Activated CD4-positive, alpha-beta T cell treated with anti-CD3 and anti-CD28 coated beads, Interleukin-2, amount 10 ng/mL, durations not matched to agents 7 days and 5 days (primary cell): ENCODE results near the gene ZNF384. TPM values are rescaled to one million over a fixed set of nuclear protein-coding genes. Genes with fewer than 3 reads are reported as not detected.

Source experiments
- CTCF ChIA-PET: fragments of 350-600 bp; sonication (Branson Sonifier 250); formaldehyde crosslinking; loops from one replicate; lab custom pipeline; 2021; ENCODE audit warnings: antibody characterized with exemption; lab: Charles Lee
- POLR2A ChIA-PET: fragments of 350-600 bp; sonication (Branson Sonifier 250); formaldehyde crosslinking; loops from one replicate; lab custom pipeline; 2021; ENCODE audit warnings: antibody characterized with exemption; lab: Charles Lee
- DNase-seq: peaks from one replicate; pipeline ENCODE4 v3.0.0-alpha.2; 2020
- H3K27ac Mint-ChIP-seq: one replicate; pipeline ENCODE4 v1.8.0; 2021; ENCODE audit warnings: mild to moderate bottlenecking, moderate library complexity, mixed read lengths
- H3K27me3 Mint-ChIP-seq: one replicate; pipeline ENCODE4 v1.8.0; 2021; ENCODE audit warnings: mixed read lengths
- H3K36me3 Mint-ChIP-seq: one replicate; pipeline ENCODE4 v1.8.0; 2021; ENCODE audit warnings: low read depth, mixed read lengths
- H3K4me1 Mint-ChIP-seq: one replicate; pipeline ENCODE4 v1.8.0; 2021; ENCODE audit warnings: mixed read lengths
- H3K4me3 Mint-ChIP-seq: one replicate; pipeline ENCODE4 v1.8.0; 2021; ENCODE audit warnings: mild to moderate bottlenecking, moderate library complexity, mixed read lengths
- H3K9me3 Mint-ChIP-seq: one replicate; pipeline ENCODE4 v1.8.0; 2021; ENCODE audit warnings: mixed read lengths
- total RNA-seq, 2 experiments: library from RNA; stranded (reverse); gene quantifications; one replicate each; pipeline ENCODE4 v1.2.3, GENCODE V29; 2021

Gene ZNF384
- total RNA-seq, 2 experiments from 2014 or later = 90.9 to 95.4 TPM

- Mint-ChIP-seq H3K9me3 (no peaks in the 10 kb centered on the region), H3K36me3 (peaks cover 78% of the 10 kb centered on the region), H3K27me3 (no peaks in the 10 kb centered on the region), H3K27ac (peak overlapping the region; percentile 38), H3K4me1 (no peaks in the 10 kb centered on the region), H3K4me3 (no peak overlapping the region)
- ChIA-PET POLR2A (no interaction called here), CTCF (interaction anchor here (0.7 kb wide), 1 partner anchor 51 kb away, joined by 3 read pairs; no protein-coding TSS in a partner anchor)
- no peak for DNase-seq
Measured at GRCh38 chr12:6672143-6672542, 17.0 kb downstream of the ZNF384 start.

GRCh38 chr12:6667559-6668210, 21.5 kb downstream of the ZNF384 start:
- ChIA-PET CTCF (interaction anchor here (1.0 to 1.2 kb wide), 2 partner anchors 10 to 12 kb away, joined by 3 to 4 read pairs; no protein-coding TSS in a partner anchor), POLR2A (no interaction called here)
- DNase-seq = no peak
- H3K4me1 Mint-ChIP-seq = peaks cover 21% of the 10 kb centered on the region
- no peak overlapping the region for H3K27ac Mint-ChIP-seq
- peaks cover 71% of the 10 kb centered on the region for H3K36me3 Mint-ChIP-seq
- H3K27me3 Mint-ChIP-seq = no peaks in the 10 kb centered on the region
- H3K4me3 Mint-ChIP-seq = no peak overlapping the region
- H3K9me3 Mint-ChIP-seq = peaks cover 3% of the 10 kb centered on the region

DNA sequence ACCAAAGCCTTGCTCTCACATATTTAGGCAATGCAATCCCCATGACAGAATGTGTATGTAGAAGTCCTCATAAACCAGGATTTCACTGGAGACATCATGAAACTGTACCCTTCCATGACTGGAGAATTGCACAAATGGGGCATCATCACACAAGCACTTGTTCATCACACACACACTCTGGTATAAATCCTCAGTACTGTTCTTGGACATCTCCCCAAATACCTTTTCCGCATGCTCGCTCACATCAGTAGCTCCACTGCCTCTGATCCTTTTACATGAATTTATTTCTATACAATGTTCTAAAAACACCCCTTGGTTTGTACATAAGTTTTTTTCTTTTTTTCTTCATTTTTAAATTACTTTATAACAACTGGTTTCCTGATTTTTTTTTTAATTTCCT, 23.0 kb downstream of the ZNF384 start:
- Mint-ChIP-seq H3K27ac (no peak overlapping the region), H3K4me3 (no peak overlapping the region), H3K4me1 (peaks cover 30% of the 10 kb centered on the region), H3K36me3 (peaks cover 57% of the 10 kb centered on the region), H3K9me3 (peaks cover 3% of the 10 kb centered on the region), H3K27me3 (no peaks in the 10 kb centered on the region)
- POLR2A ChIA-PET = no interaction called here
- DNase-seq = no peak
- CTCF ChIA-PET = interaction anchor here (0.6 to 1.4 kb wide), 3 partner anchors 18 to 303 kb away, joined by 3 to 5 read pairs (median 4); partner anchors contain the start of gene ZNF384

- Mint-ChIP-seq H3K36me3 (peaks cover 46% of the 10 kb centered on the region), H3K27ac (peak overlapping the region; percentile 98), H3K27me3 (no peaks in the 10 kb centered on the region), H3K4me1 (peaks cover 31% of the 10 kb centered on the region), H3K9me3 (peaks cover 3% of the 10 kb centered on the region), H3K4me3 (no peak overlapping the region)
- ChIA-PET CTCF (interaction anchor here (0.6 to 1.4 kb wide), 2 partner anchors 24 to 107 kb away, joined by 3 to 5 read pairs; partner anchors contain the start of gene ZNF384), POLR2A (no interaction called here)
- no peak for DNase-seq
Measured at GRCh38 chr12:6664902-6665301, 24.3 kb downstream of the ZNF384 start.

DNA sequence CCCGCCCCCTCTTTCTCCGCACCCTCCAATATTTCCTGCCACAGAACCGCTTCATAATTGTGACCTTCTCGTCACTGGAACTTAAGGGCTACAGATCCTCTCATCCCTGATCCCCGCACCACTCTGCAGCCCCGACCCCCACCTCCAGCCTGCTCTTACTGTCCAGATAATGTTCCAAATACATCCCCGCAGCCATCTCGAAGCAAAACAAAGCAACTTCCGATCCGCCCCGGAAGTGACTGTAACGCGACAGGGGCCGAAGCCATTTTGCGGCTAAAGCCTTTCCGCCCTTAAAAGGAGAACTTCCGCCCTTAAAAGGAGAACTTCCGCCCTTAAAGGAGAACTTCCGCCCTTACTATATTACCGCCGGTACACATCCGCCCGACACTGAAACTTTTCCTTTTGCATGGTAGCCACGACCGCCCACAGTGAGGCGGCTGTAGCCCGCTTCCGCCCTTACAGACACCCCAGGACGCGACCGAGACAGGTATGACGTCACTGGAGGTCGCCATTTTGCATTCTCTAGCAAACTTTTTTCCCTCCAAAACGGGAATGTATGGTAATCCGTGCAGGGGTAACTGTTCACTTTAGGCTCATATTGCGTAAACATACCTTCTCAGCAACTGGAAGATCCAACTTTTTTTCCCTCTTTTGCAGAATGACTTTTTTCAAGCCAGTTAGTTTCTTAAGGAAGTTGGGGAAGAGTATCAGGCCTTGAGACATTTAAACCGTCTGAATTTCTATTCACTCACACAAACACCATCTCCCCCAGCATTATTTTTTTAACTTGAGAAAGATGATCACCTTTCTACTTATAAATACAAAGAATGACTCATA, 26.1 kb downstream of the ZNF384 start, which contains the start of gene ING4:
Gene ING4, minus strand, starts transcription at position 214 of the 837 bp plus-strand sequence. Its CDS starts 18 bp downstream, at position 196.
- H3K4me1 Mint-ChIP-seq = peaks cover 36% of the 10 kb centered on the region
- POLR2A ChIA-PET = no interaction called here
- peaks cover 3% of the 10 kb centered on the region for H3K9me3 Mint-ChIP-seq
- no peaks in the 10 kb centered on the region for H3K27me3 Mint-ChIP-seq
- peak; percentile 98 for DNase-seq
- H3K27ac Mint-ChIP-seq = peak within 1 kb of the TSS; percentile 98
- H3K36me3 Mint-ChIP-seq = peaks cover 39% of the 10 kb centered on the region
- CTCF ChIA-PET = interaction anchor here (0.5 to 1.2 kb wide), 3 partner anchors 10 to 206 kb away, joined by 4 to 5 read pairs (median 4); no protein-coding TSS in a partner anchor
- peak within 1 kb of the TSS; percentile 99 for H3K4me3 Mint-ChIP-seq

DNA sequence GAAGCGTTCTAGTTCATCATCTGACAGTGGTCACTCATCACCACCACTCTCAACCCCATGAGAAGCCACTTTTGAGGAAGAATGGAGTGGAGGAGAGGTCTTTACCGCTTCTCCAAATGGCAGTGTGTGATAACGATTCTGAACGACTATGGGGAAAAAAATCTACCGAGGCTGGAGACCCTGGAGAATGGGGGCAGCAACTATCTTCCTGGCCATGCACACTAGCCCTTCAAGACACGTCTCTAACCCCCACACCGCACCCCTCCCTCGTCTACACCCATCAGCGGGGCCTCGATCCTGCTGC, 26.6 kb downstream of the ZNF384 start:
- Mint-ChIP-seq H3K4me3 (peak overlapping the region; percentile 99), H3K27ac (peak overlapping the region; percentile 98), H3K36me3 (peaks cover 34% of the 10 kb centered on the region), H3K4me1 (peaks cover 36% of the 10 kb centered on the region), H3K9me3 (peaks cover 3% of the 10 kb centered on the region), H3K27me3 (no peaks in the 10 kb centered on the region)
- POLR2A ChIA-PET = no interaction called here
- CTCF ChIA-PET = no interaction called here
- no peak for DNase-seq

DNA sequence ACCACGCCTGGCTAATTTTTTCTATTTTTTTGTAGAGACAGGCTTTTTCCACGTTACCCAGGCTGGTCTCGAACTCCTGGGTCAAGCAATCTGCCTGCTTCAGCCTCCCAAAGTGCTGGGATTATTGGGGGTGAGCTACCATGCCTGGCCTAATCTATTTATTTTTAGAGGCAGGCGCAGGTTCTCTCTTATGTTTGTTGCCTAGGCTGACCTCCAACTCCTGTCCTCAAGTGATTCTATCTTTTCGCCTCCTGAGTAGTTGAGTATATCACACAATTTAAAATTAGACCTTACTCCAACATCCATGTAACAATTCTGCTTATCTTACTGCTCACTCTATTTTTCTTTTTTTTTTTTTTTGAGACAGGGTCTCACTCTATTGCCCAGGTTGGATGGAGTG, 35.2 kb downstream of the ZNF384 start:
- H3K36me3 Mint-ChIP-seq = peaks cover 31% of the 10 kb centered on the region
- CTCF ChIA-PET = no interaction called here
- no peak overlapping the region for H3K27ac Mint-ChIP-seq

GRCh38 chr12:6653342-6653741, 35.8 kb downstream of the ZNF384 start:
- no peak for DNase-seq
- no peak overlapping the region for H3K4me3 Mint-ChIP-seq
- no peaks in the 10 kb centered on the region for H3K4me1 Mint-ChIP-seq
- H3K9me3 Mint-ChIP-seq = no peaks in the 10 kb centered on the region
- H3K27ac Mint-ChIP-seq = peak overlapping the region; percentile 41
- CTCF ChIA-PET = no interaction called here
- POLR2A ChIA-PET = no interaction called here
- peaks cover 30% of the 10 kb centered on the region for H3K36me3 Mint-ChIP-seq
- H3K27me3 Mint-ChIP-seq = no peaks in the 10 kb centered on the region

More for the DNA sequence above, 35.2 kb downstream of the ZNF384 start:
- Mint-ChIP-seq H3K27me3 (no peaks in the 10 kb centered on the region), H3K9me3 (no peaks in the 10 kb centered on the region), H3K4me3 (no peak overlapping the region), H3K4me1 (peaks cover 4% of the 10 kb centered on the region)
- POLR2A ChIA-PET = no interaction called here
- DNase-seq = no peak

GRCh38 chr12:6652391-6652790, 36.8 kb downstream of the ZNF384 start:
- Mint-ChIP-seq H3K9me3 (no peaks in the 10 kb centered on the region), H3K4me1 (no peaks in the 10 kb centered on the region), H3K27ac (no peak overlapping the region), H3K4me3 (no peak overlapping the region), H3K27me3 (no peaks in the 10 kb centered on the region), H3K36me3 (peaks cover 34% of the 10 kb centered on the region)
- DNase-seq = no peak
- ChIA-PET POLR2A (no interaction called here), CTCF (interaction anchor here (1.1 kb wide), 1 partner anchor 8 kb away, joined by 3 read pairs; no protein-coding TSS in a partner anchor)

- Mint-ChIP-seq H3K9me3 (no peaks in the 10 kb centered on the region), H3K27me3 (no peaks in the 10 kb centered on the region), H3K4me1 (peaks cover 8% of the 10 kb centered on the region), H3K4me3 (no peak overlapping the region), H3K27ac (no peak overlapping the region), H3K36me3 (peaks cover 42% of the 10 kb centered on the region)
- CTCF ChIA-PET = no interaction called here
- POLR2A ChIA-PET = no interaction called here
- DNase-seq = no peak
Measured at GRCh38 chr12:6650832-6651231, 38.3 kb downstream of the ZNF384 start.

GRCh38 chr12:6647083-6647604, 42.0 kb downstream of the ZNF384 start, which contains the start of gene ACRBP:
Gene ACRBP, minus strand, starts transcription at chr12:6647432. Its CDS starts 66 bp downstream, at chr12:6647366.
- DNase-seq = peak; percentile 20
- Mint-ChIP-seq H3K9me3 (peaks cover 18% of the 10 kb centered on the region), H3K4me1 (peaks cover 12% of the 10 kb centered on the region), H3K27me3 (peaks cover 7% of the 10 kb centered on the region), H3K4me3 (peak within 1 kb of the TSS; percentile 64), H3K36me3 (peaks cover 38% of the 10 kb centered on the region), H3K27ac (peak within 1 kb of the TSS; percentile 48)
- ChIA-PET POLR2A (no interaction called here), CTCF (interaction anchor here (1.1 to 1.3 kb wide), 2 partner anchors 10 to 12 kb away, joined by 3 to 4 read pairs; partner anchors contain the start of gene LPAR5)

GRCh38 chr12:6646276-6647082, 42.7 kb downstream of the ZNF384 start:
- ChIA-PET CTCF (interaction anchor here (0.8 to 3.1 kb wide), 5 partner anchors 11 to 47 kb away, joined by 3 to 13 read pairs (median 3); partner anchors contain the start of gene LPAR5), POLR2A (no interaction called here)
- Mint-ChIP-seq H3K4me3 (peak overlapping the region; percentile 64), H3K4me1 (peaks cover 12% of the 10 kb centered on the region), H3K27me3 (peaks cover 10% of the 10 kb centered on the region), H3K27ac (peak overlapping the region; percentile 48), H3K36me3 (peaks cover 35% of the 10 kb centered on the region), H3K9me3 (peaks cover 18% of the 10 kb centered on the region)
- DNase-seq = no peak
